ENCODE results near the gene ERLIN1.

DNA sequence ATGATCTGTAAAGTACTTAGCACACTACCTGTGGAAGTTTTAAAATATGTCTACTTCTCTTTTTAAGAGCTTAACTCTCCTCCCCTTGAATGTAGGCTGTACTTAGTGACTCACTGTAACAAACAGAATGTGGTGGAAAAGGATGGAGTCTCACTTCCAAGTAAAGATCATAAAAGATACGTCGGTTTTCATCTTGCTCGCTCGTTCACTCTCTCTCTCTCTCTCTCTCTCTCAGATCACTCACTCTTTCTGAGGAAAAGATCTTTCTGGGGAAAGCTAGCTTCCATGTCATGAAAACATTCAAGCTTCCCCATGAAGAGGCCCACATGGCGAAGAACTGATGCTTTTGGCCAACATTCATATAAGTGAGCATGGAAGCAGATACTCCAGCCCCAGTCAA is 38.0 kb upstream of the ERLIN1 start:
- TF ChIP-seq CTCF (IDR thresholded peaks at IDR 0.05; ENCODE audit: low read depth, low read length, missing input control), result no peak
- TF ChIP-seq, protein P1, sequence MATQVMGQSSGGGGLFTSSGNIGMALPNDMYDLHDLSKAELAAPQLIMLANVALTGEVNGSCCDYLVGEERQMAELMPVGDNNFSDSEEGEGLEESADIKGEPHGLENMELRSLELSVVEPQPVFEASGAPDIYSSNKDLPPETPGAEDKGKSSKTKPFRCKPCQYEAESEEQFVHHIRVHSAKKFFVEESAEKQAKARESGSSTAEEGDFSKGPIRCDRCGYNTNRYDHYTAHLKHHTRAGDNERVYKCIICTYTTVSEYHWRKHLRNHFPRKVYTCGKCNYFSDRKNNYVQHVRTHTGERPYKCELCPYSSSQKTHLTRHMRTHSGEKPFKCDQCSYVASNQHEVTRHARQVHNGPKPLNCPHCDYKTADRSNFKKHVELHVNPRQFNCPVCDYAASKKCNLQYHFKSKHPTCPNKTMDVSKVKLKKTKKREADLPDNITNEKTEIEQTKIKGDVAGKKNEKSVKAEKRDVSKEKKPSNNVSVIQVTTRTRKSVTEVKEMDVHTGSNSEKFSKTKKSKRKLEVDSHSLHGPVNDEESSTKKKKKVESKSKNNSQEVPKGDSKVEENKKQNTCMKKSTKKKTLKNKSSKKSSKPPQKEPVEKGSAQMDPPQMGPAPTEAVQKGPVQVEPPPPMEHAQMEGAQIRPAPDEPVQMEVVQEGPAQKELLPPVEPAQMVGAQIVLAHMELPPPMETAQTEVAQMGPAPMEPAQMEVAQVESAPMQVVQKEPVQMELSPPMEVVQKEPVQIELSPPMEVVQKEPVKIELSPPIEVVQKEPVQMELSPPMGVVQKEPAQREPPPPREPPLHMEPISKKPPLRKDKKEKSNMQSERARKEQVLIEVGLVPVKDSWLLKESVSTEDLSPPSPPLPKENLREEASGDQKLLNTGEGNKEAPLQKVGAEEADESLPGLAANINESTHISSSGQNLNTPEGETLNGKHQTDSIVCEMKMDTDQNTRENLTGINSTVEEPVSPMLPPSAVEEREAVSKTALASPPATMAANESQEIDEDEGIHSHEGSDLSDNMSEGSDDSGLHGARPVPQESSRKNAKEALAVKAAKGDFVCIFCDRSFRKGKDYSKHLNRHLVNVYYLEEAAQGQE (IDR thresholded peaks at IDR 0.05), result no peak
- TF ChIP-seq, protein P2, sequence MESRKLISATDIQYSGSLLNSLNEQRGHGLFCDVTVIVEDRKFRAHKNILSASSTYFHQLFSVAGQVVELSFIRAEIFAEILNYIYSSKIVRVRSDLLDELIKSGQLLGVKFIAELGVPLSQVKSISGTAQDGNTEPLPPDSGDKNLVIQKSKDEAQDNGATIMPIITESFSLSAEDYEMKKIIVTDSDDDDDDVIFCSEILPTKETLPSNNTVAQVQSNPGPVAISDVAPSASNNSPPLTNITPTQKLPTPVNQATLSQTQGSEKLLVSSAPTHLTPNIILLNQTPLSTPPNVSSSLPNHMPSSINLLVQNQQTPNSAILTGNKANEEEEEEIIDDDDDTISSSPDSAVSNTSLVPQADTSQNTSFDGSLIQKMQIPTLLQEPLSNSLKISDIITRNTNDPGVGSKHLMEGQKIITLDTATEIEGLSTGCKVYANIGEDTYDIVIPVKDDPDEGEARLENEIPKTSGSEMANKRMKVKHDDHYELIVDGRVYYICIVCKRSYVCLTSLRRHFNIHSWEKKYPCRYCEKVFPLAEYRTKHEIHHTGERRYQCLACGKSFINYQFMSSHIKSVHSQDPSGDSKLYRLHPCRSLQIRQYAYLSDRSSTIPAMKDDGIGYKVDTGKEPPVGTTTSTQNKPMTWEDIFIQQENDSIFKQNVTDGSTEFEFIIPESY (IDR thresholded peaks at IDR 0.05), result no peak
